ENCODE results near the gene SPRED1.
"Not testable (repeated sequence)": the region's sequence is repeated elsewhere in the genome, so short reads cannot be mapped to it uniquely, and the experiment has no call there.

Gene SPRED1

DNA sequence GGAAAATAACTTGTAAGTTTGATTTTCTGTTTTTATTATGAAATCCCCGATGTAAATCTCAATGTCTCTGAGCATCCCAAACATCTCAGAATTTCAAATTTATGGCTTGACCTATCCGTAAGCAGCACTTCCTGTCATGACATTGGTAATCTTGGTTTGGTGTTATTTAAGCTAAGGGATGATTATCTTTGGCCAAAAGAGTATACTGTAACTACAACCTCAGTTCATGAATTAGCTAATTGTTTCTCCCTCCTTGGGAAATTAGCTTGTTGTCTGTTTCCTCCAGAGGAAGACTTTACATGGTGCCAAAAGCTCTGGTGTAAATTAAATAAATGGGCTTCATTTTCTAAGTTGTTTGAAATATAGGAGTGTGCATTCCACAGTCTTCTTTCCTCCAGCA is 28.1 kb upstream of the SPRED1 start:
- no peak overlapping the region for H3K4me3 ChIP-seq (ENCODE audit: low read depth, low read length)
- TF ChIP-seq CTCF (IDR thresholded peaks at IDR 0.05; ENCODE audit: low read depth, low read length), result no peak

DNA sequence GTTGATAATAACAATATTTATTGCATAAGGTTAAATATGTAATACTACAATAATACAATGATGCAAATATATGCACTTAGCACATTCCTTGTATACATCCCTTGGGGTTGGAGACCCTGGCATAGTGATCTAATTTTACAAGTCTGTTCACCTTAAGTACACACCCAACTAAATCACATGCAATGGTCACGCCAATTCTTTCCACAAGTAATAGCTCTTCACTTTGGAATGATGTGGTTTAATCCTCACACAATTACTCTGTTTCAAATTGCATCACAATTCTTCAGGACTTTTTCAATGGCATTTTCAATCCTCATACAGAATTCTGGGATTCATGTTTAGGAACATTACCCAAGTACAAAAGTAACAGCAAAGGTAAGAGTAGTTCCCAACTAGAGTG is 27.3 kb upstream of the SPRED1 start:
- no peak overlapping the region for H3K4me3 ChIP-seq (ENCODE audit: low read depth, low read length)
- no peak for TF ChIP-seq CTCF (IDR thresholded peaks at IDR 0.05; ENCODE audit: low read depth, low read length)

DNA sequence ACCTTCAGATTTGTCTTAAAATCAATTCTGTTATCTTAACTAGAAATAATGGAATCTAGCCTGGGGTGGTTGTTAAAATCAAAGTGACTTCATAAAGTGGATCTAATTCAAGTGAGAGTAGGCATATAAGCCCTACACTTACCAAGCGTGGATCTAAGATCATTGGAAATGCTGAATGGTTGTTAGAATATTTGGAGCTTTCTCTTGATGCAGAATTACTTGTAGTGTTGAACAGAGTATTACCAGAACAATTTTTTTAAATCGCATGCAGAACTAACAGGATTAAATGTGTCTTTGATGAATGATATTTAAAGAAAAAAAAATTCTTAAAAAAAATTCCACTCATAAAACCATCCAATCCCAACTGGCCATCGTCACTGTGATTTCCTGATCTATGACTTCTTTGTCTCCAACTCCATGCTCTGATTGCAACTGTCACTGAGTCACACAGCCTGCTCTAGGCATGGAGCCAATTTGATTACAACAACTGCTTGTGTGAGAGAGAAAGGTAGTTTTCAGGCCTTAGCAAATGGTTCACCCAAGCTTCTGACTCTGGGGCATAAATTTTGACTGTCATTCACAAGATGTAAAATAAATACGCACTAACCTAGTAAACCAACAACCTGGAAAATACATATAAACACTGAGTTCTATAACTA is 25.9 kb upstream of the SPRED1 start:
- H3K4me3 ChIP-seq (ENCODE audit: low read depth, low read length), result no peak overlapping the region
- no peak for TF ChIP-seq CTCF (IDR thresholded peaks at IDR 0.05; ENCODE audit: low read depth, low read length)

DNA sequence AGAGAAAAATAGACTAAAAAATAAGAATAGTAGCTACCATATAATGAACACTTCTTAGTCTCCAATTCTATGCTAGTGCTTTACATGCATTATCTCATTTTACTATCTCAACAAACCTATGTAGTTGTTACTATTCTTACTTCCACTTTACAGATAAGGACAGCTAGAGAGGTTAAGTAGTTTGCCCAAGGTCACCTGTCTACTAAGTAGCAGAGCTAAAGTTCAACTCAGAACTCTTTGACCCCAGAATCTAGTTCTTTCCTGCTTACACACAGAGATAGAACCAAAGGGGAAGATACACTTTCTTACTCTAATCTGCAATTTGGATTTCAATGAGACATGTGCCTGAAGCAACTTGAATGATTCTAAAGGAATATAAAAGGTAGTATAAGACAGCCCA is 24.7 kb upstream of the SPRED1 start:
- TF ChIP-seq CTCF (IDR thresholded peaks at IDR 0.05; ENCODE audit: low read depth, low read length), result no peak
- H3K4me3 ChIP-seq (ENCODE audit: low read depth, low read length), result no peak overlapping the region

GRCh38 chr15:38228618-38229017 is 24.0 kb upstream of the SPRED1 start:
- no peak overlapping the region for H3K4me3 ChIP-seq (ENCODE audit: low read depth, low read length)
- TF ChIP-seq CTCF (IDR thresholded peaks at IDR 0.05; ENCODE audit: low read depth, low read length), result no peak

- no peak for TF ChIP-seq CTCF (IDR thresholded peaks at IDR 0.05; ENCODE audit: low read depth, low read length)
- H3K4me3 ChIP-seq (ENCODE audit: low read depth, low read length), result no peak overlapping the region
These were observed 22.8 kb upstream of the SPRED1 start for GRCh38 chr15:38229705-38230310.

GRCh38 chr15:38231436-38231835 is 21.2 kb upstream of the SPRED1 start:
- TF ChIP-seq CTCF (IDR thresholded peaks at IDR 0.05; ENCODE audit: low read depth, low read length), result no peak
- no peak overlapping the region for H3K4me3 ChIP-seq (ENCODE audit: low read depth, low read length)

GRCh38 chr15:38237021-38237420 is 15.6 kb upstream of the SPRED1 start:
- H3K4me3 ChIP-seq (ENCODE audit: low read depth, low read length), result not testable (repeated sequence)
